ENCODE results near the gene COL5A3.

DNA sequence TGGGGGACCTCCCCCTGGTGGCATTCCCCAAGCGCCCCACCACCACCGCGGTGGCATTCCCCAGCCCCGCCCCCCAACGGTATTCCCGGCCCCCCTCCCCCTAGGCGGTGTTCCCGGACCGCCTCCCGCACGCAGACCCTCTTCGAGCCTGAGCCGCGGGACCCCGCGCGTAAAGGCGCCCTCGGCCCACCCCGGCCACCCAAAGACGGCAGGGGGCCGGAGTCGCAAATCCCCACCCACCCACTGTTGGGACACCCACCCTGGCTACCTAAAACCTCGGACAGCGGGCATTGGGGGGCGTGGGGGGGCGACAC is 96.3 kb downstream of the COL5A3 start:
- no peak for TF ChIP-seq TARDBP (IDR thresholded peaks at IDR 0.05)
- no peak for TF ChIP-seq SUZ12 (IDR thresholded peaks at IDR 0.05)
- TF ChIP-seq CTBP1 (IDR thresholded peaks at IDR 0.05; ENCODE audit: borderline replicate concordance), result no peak
- no peak for TF ChIP-seq FOXM1 (IDR thresholded peaks at IDR 0.05; ENCODE audit: borderline replicate concordance)
- TF ChIP-seq LEF1 (IDR thresholded peaks at IDR 0.05; ENCODE audit: borderline replicate concordance), result no peak
